HepG2 (cell line): ENCODE results near the gene HSD11B1. TPM values are rescaled to one million over a fixed set of nuclear protein-coding genes. Genes with fewer than 3 reads are reported as not detected.

ENCODE experiments used
- ATAC-seq: fragments of 200-7000 bp; cut with Tn5 transposase; 3 replicates; pipeline ENCODE4 v1.9.1; 2020; ENCODE audit warnings: mild to moderate bottlenecking, moderate library complexity
- BruUV-seq: library from RNA; stranded (reverse); fragments of 400-500 nt; replicated peaks from 2 replicates; lab custom pipeline; 2021; lab: Mats Ljungman, UMichigan
- CTCF ChIA-PET: fragments of 300-600 bp; formaldehyde crosslinking; extraction: SDS; loops from one replicate; lab custom pipeline; 2021; ENCODE audit warnings: low total read pairs, inconsistent platforms, low intra/inter-chr PET ratio; lab: Yijun Ruan, JAX
- POLR2A ChIA-PET: fragments of 350-600 bp; sonication (Branson Sonifier 250); formaldehyde crosslinking; loops from one replicate; lab custom pipeline; 2020; ENCODE audit warnings: antibody characterized with exemption, inconsistent platforms; lab: Yijun Ruan, JAX
- DNase-seq: peaks from one replicate; pipeline ENCODE4 v3.0.0-alpha.2; 2015; ENCODE audit warnings: low spot score
- FAIRE-seq: peaks from 3 replicates; lab custom pipeline; 2011; peaks lifted over from hg19 to GRCh38; lab: Jason Lieb, UNC
- H2AFZ ChIP-seq: one replicate; pipeline ENCODE4 v1.6.1; 2011; ENCODE audit warnings: low read length, inconsistent platforms
- H3K27ac ChIP-seq: fragments of 300-600 bp; 3 replicates; pipeline ENCODE4 v1.8.0; 2011; ENCODE audit warnings: mixed run types, mild to moderate bottlenecking, mixed read lengths, low read length, inconsistent platforms; ENCODE audit not compliant: insufficient read depth; ENCODE audit errors: extremely low read length
- H3K27me3 ChIP-seq, 2 experiments: fragments of 200-600 bp in 1 of 2; 2 replicates in 1 of 2; 3 replicates in 1 of 2; pipeline versions ENCODE4 v1.6.0 to v1.8.0; 2011; ENCODE audit warnings: low read length in 2 of 2, mild to moderate bottlenecking in 2 of 2, moderate library complexity in 2 of 2, inconsistent platforms in 1 of 2; ENCODE audit not compliant: insufficient read depth in 2 of 2, control insufficient read depth in 1 of 2
- H3K36me3 ChIP-seq, 2 experiments: fragments of 200-600 bp in 1 of 2; replicated peaks in 1 of 2; 2 replicates in 1 of 2; 3 replicates in 1 of 2; pipeline versions ENCODE4 v1.5.1 to v1.8.0; 2011; ENCODE audit warnings: low read length in 2 of 2, inconsistent platforms in 1 of 2; ENCODE audit not compliant: insufficient read depth in 2 of 2, control insufficient read depth in 1 of 2
- H3K4me1 ChIP-seq: 2 replicates; pipeline ENCODE4 v1.5.1; 2012; ENCODE audit warnings: low read length, inconsistent platforms; ENCODE audit not compliant: insufficient read depth
- H3K4me2 ChIP-seq: 2 replicates; pipeline ENCODE4 v1.6.0; 2011; ENCODE audit warnings: low read depth, low read length, inconsistent platforms
- H3K4me3 ChIP-seq, 3 experiments: fragments of 200-600 bp in 1 of 3; sonication (generic), shearing (Covaris generic) in 1 of 3; replicated peaks in 1 of 3; 2 replicates each; pipeline ENCODE4 v1.5.1; 2011 to 2016; ENCODE audit warnings: low read length in 3 of 3, inconsistent platforms in 2 of 3, low read depth in 2 of 3, mild to moderate bottlenecking in 2 of 3, control low read depth in 1 of 3, mixed read lengths in 1 of 3; ENCODE audit not compliant: insufficient read depth in 1 of 3
- H3K79me2 ChIP-seq: one replicate; pipeline ENCODE4 v1.6.1; 2011; ENCODE audit warnings: low read length, inconsistent platforms; ENCODE audit not compliant: insufficient read depth
- H3K9ac ChIP-seq: 2 replicates; pipeline ENCODE4 v1.6.0; 2011; ENCODE audit warnings: mild to moderate bottlenecking, low read depth, low read length, inconsistent platforms; ENCODE audit not compliant: insufficient read depth
- H3K9me3 ChIP-seq: 2 replicates; pipeline ENCODE4 v1.5.1; 2012; ENCODE audit warnings: mild to moderate bottlenecking, low read length
- H4K20me1 ChIP-seq: 2 replicates; pipeline ENCODE4 v1.6.0; 2011; ENCODE audit warnings: inconsistent platforms, mild to moderate bottlenecking, low read length, moderate library complexity; ENCODE audit not compliant: insufficient read depth
- FOXK1 ChIP-seq: sonication (generic); formaldehyde crosslinking; IDR thresholded peaks from 2 replicates; pipeline ENCODE4 v1.4.0; 2020; ENCODE audit warnings: low read depth, missing genetic modification reagents, borderline replicate concordance
- MBNL3 ChIP-seq: fragments of 250-450 bp; sonication (Bioruptor Pico); conservative IDR thresholded peaks from 2 replicates; pipeline ENCODE4 v1.8.0; 2022; ENCODE audit warnings: mild to moderate bottlenecking, inconsistent platforms
- MED8 ChIP-seq: sonication (generic); formaldehyde crosslinking; IDR thresholded peaks from 2 replicates; pipeline ENCODE4 v1.8.1; 2023; ENCODE audit warnings: mild to moderate bottlenecking, missing genetic modification reagents; ENCODE audit not compliant: insufficient replicate concordance
- SMARCC2 ChIP-seq: fragments of 450-650 bp; IDR thresholded peaks from 2 replicates; pipeline ENCODE4 v1.6.1; 2017; ENCODE audit warnings: antibody characterized with exemption, mild to moderate bottlenecking
- ZNF605 ChIP-seq: sonication (generic); formaldehyde crosslinking; IDR thresholded peaks from 2 replicates; pipeline ENCODE4 v1.8.0; 2022; ENCODE audit warnings: mild to moderate bottlenecking, missing genetic modification reagents
- ZNF720 ChIP-seq: sonication (generic); formaldehyde crosslinking; IDR thresholded peaks from 2 replicates; pipeline ENCODE4 v1.4.0; 2020; ENCODE audit warnings: missing genetic modification reagents
- WGBS: methylation state at CpG from one replicate; pipeline ENCODE4 v1.1.6; 2017; ENCODE audit warnings: low lambda C conversion rate; 5-methylcytosine and 5-hydroxymethylcytosine counted together
- in situ Hi-C: cut with HindIII; loops from 2 replicates; pipeline ENCODE4 v1.10.0; 2017; ENCODE audit warnings: low pct_unique_long_range_greater_than_20kb; ENCODE audit not compliant: extremely low pct_ligation_motif_present
- intact Hi-C: fragments of 100-400 bp; cut with micrococcal nuclease; formaldehyde crosslinking; loops from one replicate; pipeline ENCODE4 v1.10.0; 2022; ENCODE audit not compliant: unreplicated experiment
- polyA plus RNA-seq, 8 experiments: library from polyadenylated mRNA; depleted of rRNA in 3 of 8; stranded (reverse) in 7 of 8; unstranded in 1 of 8; fragments of >200 nt; fragmentation: Illumina TruSeq in 4 of 8; extraction: Trizol in 4 of 8; gene quantifications; 2 replicates each; pipeline versions ENCODE4 v1.2.1 to v1.2.3, GENCODE V29; 2011 to 2016; ENCODE audit warnings: low read depth in 4 of 8, missing spikeins in 1 of 8, mixed read lengths in 1 of 8; ENCODE audit not compliant: insufficient read depth in 1 of 8
- total RNA-seq, 5 experiments: library from RNA; depleted of rRNA; stranded (reverse); fragments of >200 nt; fragmentation: Illumina TruSeq; extraction: Trizol; gene quantifications; 2 replicates each; pipeline ENCODE4 v1.2.3, GENCODE V29; 2016; ENCODE audit warnings: low read depth in 1 of 5
- TF ChIP-seq, protein P1 (sequence below): sonication (generic); formaldehyde crosslinking; IDR thresholded peaks from 2 replicates; pipeline ENCODE4 v1.4.0; 2020; ENCODE audit warnings: missing genetic modification reagents, borderline replicate concordance
- TF ChIP-seq, protein P2 (sequence below): sonication (generic); formaldehyde crosslinking; IDR thresholded peaks from 2 replicates; pipeline ENCODE4 v1.8.0; 2022; ENCODE audit warnings: mild to moderate bottlenecking, missing genetic modification reagents
- TF ChIP-seq, protein P3 (sequence below): IDR thresholded peaks from 2 replicates; pipeline ENCODE4 v1.6.1; 2016; ENCODE audit warnings: control low read depth
- TF ChIP-seq, protein P4 (sequence below): sonication (generic); formaldehyde crosslinking; IDR thresholded peaks from 2 replicates; pipeline ENCODE4 v1.5.1; 2020; ENCODE audit warnings: mild to moderate bottlenecking, missing genetic modification reagents, moderate library complexity

HSD11B1 gene
- total and polyA plus RNA-seq, 2 of the 13 experiments (the other 11 are each of a cell fraction or from before 2014, with no cell fraction given) = not detected

DNA sequence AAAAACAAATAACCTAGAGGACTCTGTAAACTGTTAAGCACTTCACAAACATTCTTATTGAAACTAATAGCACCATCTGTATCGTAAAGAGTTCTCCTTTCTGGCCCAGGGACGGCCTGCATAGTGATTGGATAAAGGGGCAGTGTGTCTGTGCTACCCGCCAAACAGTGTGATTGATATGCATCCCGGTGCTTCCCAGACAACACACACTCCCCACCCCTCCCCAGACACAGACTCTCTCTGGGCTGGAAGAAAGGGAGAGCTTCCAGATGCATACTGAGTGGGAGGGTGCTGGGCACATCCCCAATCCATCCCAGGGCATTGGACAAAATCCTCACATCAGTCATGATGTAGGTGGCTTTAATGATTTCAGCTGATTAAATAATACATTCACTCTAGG is 3.7 kb downstream of the HSD11B1 start (continued):
- TF ChIP-seq, protein P1, sequence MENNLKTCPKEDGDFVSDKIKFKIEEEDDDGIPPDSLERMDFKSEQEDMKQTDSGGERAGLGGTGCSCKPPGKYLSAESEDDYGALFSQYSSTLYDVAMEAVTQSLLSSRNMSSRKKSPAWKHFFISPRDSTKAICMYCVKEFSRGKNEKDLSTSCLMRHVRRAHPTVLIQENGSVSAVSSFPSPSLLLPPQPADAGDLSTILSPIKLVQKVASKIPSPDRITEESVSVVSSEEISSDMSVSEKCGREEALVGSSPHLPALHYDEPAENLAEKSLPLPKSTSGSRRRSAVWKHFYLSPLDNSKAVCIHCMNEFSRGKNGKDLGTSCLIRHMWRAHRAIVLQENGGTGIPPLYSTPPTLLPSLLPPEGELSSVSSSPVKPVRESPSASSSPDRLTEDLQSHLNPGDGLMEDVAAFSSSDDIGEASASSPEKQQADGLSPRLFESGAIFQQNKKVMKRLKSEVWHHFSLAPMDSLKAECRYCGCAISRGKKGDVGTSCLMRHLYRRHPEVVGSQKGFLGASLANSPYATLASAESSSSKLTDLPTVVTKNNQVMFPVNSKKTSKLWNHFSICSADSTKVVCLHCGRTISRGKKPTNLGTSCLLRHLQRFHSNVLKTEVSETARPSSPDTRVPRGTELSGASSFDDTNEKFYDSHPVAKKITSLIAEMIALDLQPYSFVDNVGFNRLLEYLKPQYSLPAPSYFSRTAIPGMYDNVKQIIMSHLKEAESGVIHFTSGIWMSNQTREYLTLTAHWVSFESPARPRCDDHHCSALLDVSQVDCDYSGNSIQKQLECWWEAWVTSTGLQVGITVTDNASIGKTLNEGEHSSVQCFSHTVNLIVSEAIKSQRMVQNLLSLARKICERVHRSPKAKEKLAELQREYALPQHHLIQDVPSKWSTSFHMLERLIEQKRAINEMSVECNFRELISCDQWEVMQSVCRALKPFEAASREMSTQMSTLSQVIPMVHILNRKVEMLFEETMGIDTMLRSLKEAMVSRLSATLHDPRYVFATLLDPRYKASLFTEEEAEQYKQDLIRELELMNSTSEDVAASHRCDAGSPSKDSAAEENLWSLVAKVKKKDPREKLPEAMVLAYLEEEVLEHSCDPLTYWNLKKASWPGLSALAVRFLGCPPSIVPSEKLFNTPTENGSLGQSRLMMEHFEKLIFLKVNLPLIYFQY (CRISPR knock-in tag) = no peak
- TF ChIP-seq, protein P2, sequence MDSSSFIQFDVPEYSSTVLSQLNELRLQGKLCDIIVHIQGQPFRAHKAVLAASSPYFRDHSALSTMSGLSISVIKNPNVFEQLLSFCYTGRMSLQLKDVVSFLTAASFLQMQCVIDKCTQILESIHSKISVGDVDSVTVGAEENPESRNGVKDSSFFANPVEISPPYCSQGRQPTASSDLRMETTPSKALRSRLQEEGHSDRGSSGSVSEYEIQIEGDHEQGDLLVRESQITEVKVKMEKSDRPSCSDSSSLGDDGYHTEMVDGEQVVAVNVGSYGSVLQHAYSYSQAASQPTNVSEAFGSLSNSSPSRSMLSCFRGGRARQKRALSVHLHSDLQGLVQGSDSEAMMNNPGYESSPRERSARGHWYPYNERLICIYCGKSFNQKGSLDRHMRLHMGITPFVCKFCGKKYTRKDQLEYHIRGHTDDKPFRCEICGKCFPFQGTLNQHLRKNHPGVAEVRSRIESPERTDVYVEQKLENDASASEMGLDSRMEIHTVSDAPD = no peak
- TF ChIP-seq, all 625 proteins: peak for 0

DNA sequence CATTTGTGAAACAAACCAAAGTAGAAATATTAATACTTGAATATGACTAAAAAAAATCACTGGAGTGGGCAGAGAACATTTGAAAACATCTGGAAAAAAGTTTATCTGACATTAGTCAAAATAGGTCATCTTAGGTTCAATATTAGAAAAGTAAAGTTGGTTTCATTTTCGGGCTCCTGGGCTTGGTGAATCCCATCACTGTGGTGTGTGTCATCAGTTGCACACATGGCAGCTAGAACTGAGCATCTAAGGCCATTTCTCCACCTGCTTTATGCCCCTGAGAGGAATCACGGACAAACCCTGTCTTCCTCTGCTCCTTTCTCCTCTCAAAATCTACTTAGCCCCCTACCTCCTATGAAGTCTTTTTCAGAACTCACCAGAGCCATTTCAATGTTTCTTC is 5.4 kb downstream of the HSD11B1 start:
- Histone ChIP-seq H3K9me3 (no peaks in the 10 kb centered on the region), H3K4me3 (no peak overlapping the region), H3K27ac (no peak overlapping the region), H3K36me3 (no peaks in the 10 kb centered on the region), H3K27me3 (no peaks in the 10 kb centered on the region), H3K9ac (no peak overlapping the region), H3K4me2 (no peak overlapping the region), H4K20me1 (no peaks in the 10 kb centered on the region), H3K79me2 (no peaks in the 10 kb centered on the region), H3K4me1 (no peaks in the 10 kb centered on the region), H2AFZ (no peak overlapping the region)
- intact Hi-C loops (no loop called here), in situ Hi-C loops (loop anchor here (25.0 kb wide), 1 partner anchor 598 kb away; no protein-coding TSS in a partner anchor)
- no TSS peak for BruUV-seq
- TF ChIP-seq ZNF605 (CRISPR knock-in tag) (no peak), MBNL3 (CRISPR knock-in tag) (no peak), FOXK1 (CRISPR knock-in tag) (no peak), MED8 (CRISPR knock-in tag) (no peak), ZNF720 (CRISPR knock-in tag) (no peak), SMARCC2 (no peak)
- TF ChIP-seq, protein P3, sequence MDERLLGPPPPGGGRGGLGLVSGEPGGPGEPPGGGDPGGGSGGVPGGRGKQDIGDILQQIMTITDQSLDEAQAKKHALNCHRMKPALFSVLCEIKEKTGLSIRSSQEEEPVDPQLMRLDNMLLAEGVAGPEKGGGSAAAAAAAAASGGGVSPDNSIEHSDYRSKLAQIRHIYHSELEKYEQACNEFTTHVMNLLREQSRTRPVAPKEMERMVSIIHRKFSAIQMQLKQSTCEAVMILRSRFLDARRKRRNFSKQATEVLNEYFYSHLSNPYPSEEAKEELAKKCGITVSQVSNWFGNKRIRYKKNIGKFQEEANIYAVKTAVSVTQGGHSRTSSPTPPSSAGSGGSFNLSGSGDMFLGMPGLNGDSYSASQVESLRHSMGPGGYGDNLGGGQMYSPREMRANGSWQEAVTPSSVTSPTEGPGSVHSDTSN (CRISPR knock-in tag) = no peak
- TF ChIP-seq, protein P4, sequence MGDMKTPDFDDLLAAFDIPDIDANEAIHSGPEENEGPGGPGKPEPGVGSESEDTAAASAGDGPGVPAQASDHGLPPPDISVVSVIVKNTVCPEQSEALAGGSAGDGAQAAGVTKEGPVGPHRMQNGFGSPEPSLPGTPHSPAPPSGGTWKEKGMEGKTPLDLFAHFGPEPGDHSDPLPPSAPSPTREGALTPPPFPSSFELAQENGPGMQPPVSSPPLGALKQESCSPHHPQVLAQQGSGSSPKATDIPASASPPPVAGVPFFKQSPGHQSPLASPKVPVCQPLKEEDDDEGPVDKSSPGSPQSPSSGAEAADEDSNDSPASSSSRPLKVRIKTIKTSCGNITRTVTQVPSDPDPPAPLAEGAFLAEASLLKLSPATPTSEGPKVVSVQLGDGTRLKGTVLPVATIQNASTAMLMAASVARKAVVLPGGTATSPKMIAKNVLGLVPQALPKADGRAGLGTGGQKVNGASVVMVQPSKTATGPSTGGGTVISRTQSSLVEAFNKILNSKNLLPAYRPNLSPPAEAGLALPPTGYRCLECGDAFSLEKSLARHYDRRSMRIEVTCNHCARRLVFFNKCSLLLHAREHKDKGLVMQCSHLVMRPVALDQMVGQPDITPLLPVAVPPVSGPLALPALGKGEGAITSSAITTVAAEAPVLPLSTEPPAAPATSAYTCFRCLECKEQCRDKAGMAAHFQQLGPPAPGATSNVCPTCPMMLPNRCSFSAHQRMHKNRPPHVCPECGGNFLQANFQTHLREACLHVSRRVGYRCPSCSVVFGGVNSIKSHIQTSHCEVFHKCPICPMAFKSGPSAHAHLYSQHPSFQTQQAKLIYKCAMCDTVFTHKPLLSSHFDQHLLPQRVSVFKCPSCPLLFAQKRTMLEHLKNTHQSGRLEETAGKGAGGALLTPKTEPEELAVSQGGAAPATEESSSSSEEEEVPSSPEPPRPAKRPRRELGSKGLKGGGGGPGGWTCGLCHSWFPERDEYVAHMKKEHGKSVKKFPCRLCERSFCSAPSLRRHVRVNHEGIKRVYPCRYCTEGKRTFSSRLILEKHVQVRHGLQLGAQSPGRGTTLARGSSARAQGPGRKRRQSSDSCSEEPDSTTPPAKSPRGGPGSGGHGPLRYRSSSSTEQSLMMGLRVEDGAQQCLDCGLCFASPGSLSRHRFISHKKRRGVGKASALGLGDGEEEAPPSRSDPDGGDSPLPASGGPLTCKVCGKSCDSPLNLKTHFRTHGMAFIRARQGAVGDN = no peak
- FAIRE-seq (no peak), ATAC-seq (no peak), DNase-seq (no peak)
- 0% methylated on average over 2 of the region's 2 CpGs for WGBS
- POLR2A ChIA-PET = no interaction called here
- CTCF ChIA-PET = no interaction called here
